Limb (tissue), 2 donors: Measurements from ENCODE around the gene PSMA7.
A peak's percentile ranks its signal among the peaks of the same experiment; 100 is the strongest.
"Not testable (repeated sequence)": the region's sequence is repeated elsewhere in the genome, so short reads cannot be mapped to it uniquely, and the experiment has no call there.

Experiments used
- DNase-seq, 2 donors: peaks; one replicate each; pipeline ENCODE4 v3.0.0-alpha.2; 2016; ENCODE audit errors: extremely low spot score in 2 of 2

PSMA7 gene

DNA sequence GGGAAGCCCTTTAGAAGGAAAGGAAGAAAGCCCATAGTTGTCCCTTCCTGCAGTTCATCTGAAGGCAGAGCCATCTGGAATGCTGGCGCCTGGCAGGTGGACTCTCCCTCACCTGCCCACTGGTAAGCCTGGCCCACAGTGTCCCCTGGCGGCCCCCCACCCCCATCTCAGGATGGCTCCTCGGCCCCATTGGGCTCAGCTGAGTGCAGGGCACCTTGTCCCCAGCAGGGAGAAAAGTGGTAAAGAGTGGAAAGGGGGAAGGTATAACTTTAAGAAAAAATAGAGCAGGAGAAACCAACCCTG is 13.0 kb upstream of the PSMA7 start:
- no peak for DNase-seq

DNA sequence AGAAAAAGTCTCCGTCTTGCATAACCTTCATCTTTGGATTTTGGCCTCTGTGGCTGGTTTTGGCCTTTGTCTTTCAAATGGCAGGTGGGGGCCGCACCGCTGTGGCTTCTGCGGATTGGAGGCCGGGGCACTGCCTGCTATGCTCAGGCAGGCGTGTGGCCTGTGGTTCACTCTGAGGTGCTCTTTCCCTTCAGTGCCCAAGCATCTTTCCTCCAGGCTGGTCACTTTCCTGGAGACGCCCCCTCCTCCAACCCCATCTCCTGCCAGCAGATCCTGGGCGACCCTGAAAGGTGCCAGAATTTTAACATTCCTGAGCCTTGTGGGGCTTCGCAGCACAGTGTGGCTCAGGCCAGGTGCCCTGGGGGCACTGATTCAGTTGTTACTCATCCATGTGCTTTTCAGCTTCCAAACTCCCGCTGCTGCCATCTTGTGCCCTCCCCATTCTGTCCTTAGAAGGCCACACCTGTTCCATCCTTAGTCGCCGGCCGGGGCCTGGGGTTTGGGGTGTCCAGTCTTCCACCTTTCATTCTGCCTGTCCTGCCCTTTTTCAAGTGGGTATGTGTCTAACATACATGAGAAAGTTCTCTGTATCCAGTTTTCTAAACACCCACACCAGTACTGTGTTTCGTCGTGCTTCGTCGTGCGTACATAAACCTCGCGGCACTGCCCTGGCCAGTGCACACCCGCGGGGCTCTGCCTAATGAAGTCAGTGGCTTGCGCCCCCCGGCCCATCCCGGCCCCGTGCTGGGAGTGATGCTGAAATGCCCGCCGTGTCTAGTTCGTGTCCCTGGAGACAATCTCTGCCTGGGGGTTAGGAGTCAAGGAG is 12.4 kb upstream of the PSMA7 start:
- DNase-seq, result no peak

DNA sequence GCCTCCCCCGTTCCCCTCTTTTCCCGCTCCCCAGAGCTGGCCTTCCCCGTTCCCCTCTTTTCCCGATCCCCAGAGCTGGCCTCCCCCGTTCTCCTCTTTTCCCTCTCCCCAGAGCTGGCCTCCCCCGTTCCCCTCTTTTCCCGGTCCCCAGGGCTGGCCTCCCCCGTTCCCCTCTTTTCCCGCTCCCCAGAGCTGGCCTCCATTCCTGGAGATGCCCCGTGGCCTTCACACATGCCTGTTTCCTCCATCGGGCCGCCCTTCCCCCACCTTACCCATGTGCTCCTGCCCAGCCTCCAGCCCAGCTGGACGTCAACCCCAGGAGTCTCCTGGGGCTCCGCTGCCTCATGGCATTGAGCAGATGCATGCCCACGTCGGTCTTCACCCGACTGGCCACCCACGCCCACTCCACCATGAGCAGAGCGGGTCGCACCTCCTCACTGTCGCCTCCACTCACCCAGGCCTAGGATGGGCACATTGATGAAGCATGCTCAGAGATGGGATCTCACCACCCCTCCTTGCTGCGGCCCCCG is 8.7 kb upstream of the PSMA7 start:
- DNase-seq, result no peak

DNA sequence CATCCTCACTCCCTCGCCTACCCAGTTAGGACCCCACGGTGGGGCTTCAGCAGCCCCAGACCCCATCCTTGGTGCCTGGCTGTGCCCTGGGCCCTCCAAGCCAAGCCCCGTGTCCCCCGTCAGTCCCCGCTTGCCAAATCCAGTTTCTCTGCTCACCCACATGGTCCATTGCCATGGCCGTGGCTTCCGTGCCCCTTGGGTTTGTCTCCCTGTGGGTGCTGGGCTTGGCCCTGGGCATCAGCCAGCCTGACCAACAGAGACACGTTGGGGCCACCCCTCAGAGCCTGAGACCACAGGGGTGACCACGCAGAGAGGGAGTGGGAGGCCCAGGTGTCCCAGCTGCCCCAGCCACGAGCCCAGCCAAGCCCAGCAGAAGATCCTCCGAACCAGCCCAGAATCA is 8.0 kb upstream of the PSMA7 start:
- no peak for DNase-seq

DNA sequence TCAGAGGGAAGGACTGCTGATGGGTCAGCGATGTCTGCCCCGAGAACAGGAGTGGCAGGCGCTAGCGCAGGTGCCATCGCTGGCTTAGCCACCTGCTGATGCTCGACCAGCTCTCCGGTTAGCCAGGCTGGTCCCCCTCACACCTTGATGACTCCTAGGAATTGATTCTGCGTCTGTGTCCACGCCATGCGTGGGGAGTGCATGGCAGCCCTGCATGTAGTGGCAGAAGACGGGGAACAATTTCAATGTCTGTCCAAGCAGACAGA is 7.0 kb upstream of the PSMA7 start:
- no peak for DNase-seq

DNA sequence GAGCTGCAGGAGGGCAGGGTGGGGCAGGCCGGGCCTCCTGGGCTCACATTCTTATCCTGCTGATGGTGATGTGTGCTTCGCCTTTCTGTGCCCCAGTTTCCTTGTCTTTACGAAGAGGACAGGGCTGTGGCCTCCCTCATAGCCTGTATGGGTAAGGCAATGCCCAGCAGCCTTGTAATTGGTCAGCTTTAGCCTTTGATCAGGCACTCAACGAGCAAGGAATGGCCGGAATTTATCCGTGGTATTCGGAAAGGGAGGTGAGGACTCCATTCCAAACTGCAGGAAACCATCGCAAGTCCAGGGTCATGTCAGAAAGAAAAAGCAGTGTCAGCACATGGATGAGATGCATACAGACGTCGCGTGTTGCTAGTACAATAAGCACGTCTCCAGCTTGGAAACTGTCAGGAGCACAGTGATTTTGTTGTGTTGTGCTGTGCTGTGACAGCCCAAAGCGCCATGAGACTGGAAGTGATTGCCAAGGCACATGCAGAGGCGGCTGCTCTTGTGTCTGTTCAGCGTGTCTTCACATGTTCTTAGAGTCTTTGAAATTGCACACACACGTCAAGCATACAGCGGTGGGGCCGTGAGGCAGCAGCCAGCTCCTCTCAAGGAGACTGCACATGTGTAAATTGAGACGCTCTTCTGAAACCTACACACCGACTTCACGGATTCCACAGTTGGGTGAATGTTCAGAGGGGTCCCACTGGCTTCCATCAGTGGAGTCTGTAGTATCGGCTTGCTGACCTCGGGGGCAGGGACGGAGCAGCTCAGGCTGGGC is 6.5 kb upstream of the PSMA7 start:
- DNase-seq, result no peak

DNA sequence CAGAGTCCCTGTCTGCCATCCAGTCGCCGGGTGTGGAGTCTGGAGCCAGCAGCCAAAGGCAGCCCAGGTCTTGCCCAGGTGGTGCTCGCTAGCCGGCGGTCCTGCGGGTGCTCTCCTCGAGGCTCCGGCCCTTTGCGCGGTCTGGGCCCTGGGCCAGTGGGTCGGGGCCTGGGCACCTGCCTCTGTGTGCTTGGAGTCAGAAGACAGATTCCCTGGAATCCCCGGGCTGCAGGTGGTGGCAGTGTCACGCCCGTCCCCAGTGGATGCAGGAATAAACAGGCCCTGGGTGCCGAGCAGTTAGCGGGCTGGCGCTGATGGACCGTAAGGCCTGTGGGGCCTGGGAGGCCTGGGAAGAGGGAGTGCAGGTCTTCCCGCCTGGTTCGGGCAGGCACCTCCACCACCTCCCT is 5.7 kb upstream of the PSMA7 start:
- no peak for DNase-seq

DNA sequence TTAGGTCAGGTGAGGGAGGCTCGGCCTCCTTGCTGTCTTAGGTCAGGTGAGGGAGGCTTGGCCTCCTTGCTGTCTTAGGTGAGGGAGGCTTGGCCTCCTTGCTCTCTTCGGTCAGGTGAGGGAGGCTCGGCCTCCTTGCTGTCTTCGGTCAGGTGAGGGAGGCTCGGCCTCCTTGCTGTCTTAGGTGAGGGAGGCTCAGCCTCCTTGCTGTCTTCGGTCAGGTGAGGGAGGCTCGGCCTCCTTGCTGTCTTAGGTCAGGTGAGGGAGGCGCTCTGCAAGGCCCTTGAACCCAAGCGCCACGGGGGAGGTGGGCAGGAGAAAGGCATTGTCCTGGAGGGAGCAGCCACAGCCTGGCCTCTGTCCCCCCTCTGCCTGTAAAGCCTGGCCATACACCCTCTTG is 5.2 kb upstream of the PSMA7 start:
- not testable (repeated sequence) for DNase-seq

DNA sequence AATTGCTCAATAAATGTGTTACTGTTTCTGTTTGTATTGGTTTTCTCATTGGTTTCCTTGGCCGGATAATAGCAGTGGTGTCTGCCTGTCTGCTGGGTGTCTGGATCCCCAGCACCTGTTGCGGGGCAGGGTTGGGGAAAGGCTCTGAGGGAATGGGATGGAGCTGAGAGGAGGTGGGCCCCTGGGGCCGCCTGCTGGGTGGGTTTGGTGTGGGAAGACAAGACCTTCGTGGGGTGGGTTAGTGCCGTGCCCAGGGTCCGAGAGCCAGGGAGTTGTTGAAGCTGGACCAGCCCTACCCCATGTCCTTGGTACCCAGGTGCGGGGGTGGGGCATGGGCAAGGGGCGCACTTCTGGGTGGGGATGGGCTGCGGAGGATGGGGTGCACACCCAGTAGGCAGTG is 4.3 kb upstream of the PSMA7 start:
- no peak for DNase-seq

DNA sequence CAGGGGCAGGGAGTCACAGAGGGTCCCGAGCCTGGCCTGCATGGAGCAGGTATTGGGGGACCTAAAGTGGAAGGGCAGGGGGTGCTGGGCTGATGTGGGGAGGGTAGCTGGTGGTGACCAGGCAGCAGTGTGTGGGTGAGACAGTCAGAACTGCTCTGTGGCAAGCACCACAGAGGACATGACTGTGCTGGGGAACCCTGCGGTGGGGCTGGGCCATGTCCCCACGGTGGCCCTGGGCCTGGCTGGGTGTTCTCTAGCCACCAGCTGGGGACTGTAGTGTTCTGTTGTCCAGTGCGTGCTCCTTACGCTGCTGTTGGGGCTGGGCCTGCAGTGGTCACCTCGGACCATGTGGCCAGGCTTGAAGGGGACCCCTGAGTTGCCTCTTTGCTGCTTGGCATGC is 3.9 kb upstream of the PSMA7 start:
- no peak for DNase-seq

DNA sequence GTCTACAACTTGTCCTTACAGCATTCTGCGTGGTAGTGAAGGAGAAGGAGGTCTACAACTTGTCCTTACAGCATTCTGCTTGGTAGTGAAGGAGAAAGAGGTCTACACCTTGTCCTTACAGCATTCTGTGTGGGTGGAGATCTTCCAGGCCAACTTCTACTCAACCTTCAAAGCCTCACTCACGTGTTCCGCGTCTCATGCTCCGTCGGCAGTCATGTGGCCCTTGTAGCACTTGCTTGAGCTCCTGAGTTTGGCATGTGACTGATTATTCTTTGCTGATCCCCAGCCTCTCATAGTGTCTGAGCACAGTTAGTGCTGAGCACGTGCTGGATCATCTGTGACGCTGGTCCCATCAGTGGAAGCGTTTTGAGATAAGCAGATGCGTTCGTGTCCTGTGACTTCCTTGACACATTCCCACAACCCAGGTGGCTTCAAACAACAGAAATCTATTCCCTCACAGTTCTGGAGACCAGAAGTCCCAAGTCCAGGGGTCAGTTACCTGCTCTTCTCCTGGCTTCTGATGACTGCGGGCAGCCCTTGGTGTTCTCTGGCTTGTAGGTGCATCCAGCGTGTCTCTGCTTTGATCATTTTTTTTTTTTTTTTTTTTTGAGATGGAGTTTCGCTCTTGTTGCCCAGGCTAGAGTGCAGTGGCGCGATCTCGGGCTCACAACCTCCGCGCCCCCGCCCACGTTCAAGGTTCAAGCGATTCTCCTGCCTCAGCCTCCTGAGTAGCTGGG is 3.0 kb upstream of the PSMA7 start:
- DNase-seq, result no peak

DNA sequence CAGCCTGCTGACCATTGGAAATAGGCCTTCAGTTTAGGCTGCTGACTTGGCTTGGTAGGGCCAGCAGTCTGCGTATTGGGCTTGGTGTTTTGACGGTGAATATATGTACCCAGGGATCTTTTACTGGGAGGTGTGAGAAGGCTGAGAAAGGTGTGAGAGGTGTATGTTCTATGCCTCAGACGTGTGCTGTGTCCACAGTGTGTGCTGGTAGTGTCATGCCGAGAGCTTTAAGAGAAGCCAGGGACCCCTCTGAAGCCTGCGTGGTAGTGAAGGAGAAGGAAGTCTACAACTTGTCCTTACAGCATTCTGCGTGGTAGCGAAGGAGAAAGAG is 2.5 kb upstream of the PSMA7 start:
- DNase-seq, result no peak

DNA sequence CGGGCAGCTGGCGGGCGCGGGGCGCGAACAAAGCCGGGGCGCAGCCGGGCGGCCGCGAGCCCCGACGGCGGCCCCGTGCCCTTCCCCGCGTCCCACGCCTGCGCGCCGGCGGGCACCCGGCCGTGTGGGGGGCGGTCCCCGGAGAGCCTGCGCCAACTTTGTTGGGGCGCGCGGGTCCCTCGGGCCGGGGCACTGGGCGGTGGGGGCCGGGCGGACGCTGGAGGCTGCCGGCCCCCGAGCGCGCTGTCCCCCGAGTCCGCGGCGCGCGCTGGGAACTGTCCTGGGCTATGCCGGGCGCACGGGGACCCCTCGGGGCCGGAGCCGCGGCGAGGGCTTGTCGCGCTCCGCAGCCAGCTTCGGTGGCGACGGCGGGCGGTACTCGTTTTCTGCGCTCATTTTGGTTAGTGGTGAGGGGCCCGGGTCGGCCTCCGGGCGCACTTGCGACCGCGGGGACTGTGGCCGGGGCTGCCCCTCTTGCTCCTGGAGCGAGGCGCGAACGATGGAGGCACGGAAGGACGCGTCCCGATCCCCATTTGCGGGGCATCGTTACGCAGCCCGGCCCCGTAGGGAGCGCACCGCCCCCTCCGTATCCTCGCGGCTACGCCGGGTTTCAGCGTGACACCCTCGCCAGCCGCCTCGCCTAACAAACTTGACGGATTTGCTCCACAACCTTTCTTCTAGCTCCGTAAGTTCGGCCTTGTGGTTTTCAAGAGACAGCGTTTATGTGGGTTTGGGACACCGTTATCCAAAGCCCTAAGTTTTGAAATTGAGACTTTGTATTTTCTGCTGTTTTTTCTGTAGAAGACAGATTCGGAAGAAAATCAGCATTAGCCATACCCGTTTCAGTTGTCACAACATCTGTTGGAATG is 997 bp upstream of the PSMA7 start:
- peak; percentile 2 to 67 for DNase-seq

DNA sequence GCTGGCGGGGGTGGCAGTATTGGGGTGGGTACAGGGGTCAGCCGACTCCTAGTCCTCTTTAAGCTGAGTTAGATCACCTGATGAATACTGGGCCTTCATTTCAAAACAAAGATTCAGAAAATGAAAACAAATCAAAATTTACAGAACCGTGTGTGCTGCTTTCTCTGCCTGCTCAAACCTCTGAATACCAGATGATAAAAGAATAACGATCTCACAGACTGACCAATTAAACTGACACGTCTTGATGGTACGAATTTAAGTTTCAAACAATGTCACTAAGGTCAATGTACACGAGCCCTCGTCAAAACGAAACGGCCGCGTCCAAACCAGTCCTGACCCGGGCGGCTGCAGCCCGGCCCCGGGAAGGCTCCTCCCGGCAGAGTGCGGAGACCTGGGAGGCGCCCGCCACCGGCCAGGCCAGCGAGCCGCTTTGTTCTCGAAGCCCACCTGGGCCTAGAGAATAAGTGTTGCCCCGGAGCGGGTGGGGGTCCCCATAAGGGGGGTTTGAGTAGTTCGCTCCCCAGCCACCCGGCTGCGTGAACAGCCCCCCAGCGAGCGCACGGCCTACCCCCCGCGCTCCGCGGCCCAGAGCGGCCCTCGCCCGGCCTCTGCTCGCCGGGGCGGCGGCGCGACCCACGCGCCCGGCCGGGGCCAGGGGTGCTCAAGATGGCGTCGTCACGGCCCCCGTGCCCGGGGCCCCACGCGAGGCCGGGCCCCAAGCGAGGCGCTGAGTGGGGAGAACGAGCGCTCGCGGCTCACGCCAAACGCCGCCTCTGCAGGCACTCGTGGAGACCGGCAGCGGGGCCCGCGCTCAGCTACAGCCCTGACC is 728 bp downstream of the PSMA7 start:
- no peak for DNase-seq

DNA sequence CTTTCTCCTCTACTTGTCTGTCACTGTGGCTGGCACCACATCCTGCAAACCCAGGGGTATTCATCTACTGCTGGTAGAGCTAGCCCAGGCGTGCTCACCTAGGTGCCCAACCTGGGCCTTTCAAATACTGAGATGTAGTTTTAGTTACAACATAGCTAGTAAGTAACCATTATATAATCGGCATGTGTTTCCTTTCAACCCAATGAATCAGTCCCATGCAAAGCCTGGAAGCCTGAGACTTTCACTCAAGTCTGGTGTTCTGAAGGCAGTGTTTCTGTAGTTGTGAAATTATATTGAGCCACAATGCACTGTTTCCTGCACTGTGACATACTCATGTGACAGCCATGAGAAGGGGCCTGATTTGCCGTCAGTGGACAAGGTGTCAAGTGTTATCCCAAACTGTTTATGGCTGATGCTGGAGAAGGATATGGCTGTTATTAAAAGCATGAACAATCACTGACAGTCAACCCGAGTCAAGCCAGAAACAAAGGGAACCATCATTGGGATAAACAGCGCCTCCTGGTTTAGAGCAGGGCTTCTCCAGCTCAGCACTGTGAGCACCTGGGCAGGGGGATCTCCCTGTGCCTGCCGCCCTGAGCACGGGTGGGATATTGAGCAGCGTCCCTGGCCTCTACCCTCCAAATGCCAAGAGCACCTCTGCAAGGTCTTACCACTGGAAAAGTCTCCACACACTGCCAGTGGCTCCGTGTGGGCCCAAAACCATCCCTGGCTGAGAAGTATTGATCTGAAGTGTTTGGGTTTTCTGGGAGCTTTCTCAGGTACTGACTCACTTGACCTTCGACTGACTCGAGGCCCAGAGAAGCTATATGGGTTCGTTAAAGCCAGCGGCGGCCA is 1.6 kb downstream of the PSMA7 start:
- DNase-seq, result peak in 1 of 2 donors; percentile 6

DNA sequence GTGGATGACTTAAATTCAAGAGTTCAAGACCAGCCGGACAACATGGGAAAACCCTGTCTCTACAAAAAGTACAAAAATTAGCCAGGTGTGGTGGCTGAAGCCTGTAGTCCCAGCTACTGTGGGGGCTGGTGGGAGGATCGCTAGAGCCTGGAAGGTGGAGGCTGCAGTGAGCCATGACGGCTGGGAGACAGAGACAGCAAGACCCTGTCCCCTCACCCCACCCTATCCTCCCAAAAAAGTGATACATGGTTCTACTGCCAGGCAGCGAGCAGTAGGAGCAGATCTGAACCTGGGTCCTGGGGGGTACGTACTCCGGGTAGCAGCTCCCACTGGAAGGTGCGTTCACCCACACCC is 2.2 kb downstream of the PSMA7 start:
- DNase-seq, result no peak

DNA sequence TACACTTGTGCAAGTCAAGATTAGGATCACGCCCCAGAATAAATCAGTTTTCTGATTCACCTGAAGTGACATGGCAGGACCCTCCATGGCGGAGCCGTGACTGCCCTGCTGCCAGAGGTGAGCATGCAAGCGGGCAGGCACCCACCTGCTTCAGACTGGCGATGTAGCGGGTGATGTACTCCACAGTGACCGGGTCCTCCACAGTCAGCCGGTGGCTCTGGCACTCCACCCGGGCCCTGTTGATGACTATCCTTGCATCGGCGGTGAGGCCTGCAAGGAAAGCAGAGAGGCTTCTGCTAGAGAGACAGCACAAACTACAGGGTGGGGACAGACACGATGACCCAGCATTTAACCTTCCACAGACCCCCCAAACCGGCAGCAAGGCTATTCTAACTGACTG is 3.6 kb downstream of the PSMA7 start:
- no peak for DNase-seq

DNA sequence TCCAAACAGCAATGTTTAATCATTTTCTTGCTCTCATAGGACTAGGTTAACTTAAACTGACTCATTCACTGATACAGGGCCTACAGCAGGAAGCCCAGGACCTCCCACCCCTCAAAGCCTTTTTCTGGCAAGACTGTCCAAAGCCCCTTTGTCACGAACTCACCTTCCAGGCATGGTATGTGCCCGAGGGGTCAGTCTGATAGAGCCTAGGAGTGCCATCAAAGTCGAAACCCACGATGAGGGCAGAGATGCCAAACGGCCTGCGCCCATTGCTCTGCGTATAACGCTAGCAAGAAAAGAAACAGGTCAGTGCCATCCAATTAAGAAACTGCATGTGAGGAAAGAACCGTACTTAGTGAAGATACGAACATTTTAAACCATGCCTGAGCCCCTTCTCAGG is 4.3 kb downstream of the PSMA7 start:
- DNase-seq, result no peak

DNA sequence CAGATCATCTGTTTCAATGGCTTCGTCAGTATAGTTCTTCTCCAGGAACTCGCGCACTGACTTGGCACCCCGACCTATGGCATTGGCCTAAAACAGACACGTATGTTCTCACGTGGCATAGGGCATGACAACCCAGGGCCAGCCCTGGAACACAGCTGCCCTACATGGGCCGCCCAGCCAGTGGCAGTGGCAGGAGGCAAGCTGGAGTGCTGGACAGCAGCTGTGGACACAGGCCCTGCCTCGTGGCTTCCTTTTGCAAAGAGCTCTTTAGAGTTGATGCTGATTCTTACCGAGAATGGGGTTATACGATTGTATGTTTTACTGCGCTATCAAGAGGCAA is 5.0 kb downstream of the PSMA7 start:
- DNase-seq, result no peak
